NCI-H128 (cell line): ENCODE data around the gene TMEM33.

ENCODE experiments used
- DNase-seq: peaks from one replicate; lab custom pipeline; 2025; ENCODE audit not compliant: unreplicated experiment; lab: John Stamatoyannopoulos, UW

Gene TMEM33

GRCh38 chr4:41994461-41994985 is 59.3 kb downstream of the TMEM33 start:
- DNase-seq: no peak

- no peak for DNase-seq
Measured at GRCh38 chr4:41998019-41998418, 62.8 kb downstream of the TMEM33 start.

GRCh38 chr4:41999321-41999720 is 64.1 kb downstream of the TMEM33 start:
- DNase-seq: no peak

GRCh38 chr4:42008011-42008786 is 73.0 kb downstream of the TMEM33 start:
- no peak for DNase-seq
